Renal cortex interstitium (tissue), 11 donors: Measurements from ENCODE around the gene TSSK2. TPM values are rescaled to one million over a fixed set of nuclear protein-coding genes. Genes with fewer than 3 reads are reported as not detected.
A peak's percentile ranks its signal among the peaks of the same experiment; 100 is the strongest.

Experiments
- DNase-seq, 11 donors: peaks; one replicate each; pipeline ENCODE4 v3.0.0-alpha.2; 2013; ENCODE audit warnings: low read depth in 9 of 11, low spot score in 4 of 11; ENCODE audit errors: extremely low read depth in 1 of 11
- polyA plus RNA-seq, 3 donors: library from polyadenylated mRNA; unstranded; fragments of 120-200 nt; gene quantifications; one replicate each; pipeline ENCODE4 v1.2.1, GENCODE V29; 2013; ENCODE audit not compliant: insufficient read length in 3 of 3

The TSSK2 gene
- polyA plus RNA-seq, 3 donors, result not detected

GRCh38 chr22:19175602-19176174 is 44.6 kb downstream of the TSSK2 start:
- DNase-seq, result no peak

- no peak for DNase-seq
Observed at GRCh38 chr22:19176175-19176643, 45.1 kb downstream of the TSSK2 start.

DNA sequence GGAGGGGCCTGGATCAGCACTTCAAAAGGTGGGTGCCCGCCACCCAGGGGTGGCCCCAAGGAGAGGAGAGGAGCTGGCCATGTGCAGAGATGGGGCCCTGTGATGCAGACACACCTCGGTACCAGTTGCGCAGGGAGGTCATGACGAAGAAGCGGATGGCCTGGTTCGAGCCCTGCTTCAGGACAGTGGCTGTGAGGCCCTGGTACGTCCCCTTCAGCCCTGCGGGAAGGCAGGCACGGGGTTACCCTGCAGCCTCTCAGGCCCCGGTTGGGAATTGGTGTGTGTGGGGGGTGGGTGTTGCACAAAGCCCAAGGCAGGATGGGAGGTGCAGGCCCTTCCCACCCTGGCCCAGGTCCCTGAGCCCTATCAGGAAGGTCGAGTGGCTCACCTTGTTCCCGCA is 45.6 kb downstream of the TSSK2 start:
- DNase-seq, result no peak

DNA sequence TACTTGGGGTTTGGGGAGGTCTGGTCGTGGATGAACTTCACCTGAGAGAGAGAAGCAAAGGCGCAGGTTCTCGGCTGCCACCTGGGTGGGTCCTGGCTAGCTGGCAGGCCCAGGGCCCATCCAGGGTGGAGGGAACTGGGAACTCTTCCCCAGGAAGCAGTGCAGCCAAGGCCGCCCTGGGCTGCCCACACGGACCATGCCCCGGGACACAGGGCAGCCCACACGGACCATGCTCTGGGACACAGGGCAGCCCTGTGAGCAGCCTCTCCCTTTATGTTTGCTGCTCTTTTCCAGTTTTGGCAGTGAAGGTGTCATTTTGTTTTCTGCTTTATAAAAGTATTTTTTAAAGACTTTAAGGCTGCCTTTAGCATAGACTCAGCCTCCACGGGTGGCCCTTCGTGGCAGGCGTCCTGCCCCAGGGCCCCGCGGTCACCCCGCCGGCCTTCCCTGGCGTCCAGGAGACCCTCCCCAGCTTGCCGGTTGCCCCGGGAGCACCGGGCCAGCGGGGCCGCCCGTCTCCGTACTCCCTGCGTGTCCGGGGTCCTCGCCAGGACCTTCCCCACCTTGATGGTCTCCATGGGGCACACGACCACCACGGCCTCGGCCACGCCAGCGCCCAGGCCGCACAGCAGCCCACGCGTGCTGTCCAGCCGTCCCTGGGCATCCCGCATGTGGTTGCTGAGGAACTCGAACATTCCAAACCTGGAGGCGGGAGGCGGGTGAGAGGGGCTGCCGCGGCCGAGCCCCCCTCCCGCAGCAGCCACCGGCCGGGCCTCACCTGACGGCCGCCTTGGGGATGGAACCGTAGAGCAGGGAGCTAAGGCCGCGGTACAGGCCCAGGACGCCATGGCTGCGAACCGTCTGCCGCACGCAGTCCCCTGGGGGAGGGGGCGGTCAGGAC is 46.3 kb downstream of the TSSK2 start:
- no peak for DNase-seq

DNA sequence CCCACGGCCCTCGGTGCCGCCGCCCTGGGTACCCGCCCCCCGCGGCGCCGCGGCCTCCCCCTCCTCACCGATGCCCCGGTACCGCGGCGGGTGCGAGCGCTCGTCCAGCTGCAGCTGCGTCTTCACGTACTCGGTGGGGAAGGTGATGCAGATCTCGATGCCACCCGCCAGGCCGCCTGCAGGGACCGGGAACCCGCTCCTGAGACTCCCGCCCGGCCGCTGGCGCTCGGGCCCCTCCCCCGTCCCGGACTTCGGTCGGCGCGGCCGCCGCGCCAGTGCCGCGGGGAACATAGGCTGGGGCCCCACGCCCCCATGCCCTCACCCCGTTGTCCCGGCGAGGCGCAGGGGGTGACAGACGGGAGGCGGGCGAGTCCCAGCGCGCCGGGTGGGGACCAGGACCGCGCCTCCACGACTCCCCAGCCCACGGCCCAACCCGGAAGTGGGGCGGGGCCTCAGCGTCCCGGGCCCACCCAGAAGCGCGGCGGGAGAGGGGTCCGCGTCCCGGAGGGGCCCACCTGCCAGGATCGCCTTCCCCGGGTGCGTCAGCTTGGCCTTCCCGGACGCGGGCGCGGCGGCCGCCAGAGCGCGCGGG is 47.1 kb downstream of the TSSK2 start:
- DNase-seq, result peak in 3 of 11 donors; percentile 20 to 45 (median 34)

DNA sequence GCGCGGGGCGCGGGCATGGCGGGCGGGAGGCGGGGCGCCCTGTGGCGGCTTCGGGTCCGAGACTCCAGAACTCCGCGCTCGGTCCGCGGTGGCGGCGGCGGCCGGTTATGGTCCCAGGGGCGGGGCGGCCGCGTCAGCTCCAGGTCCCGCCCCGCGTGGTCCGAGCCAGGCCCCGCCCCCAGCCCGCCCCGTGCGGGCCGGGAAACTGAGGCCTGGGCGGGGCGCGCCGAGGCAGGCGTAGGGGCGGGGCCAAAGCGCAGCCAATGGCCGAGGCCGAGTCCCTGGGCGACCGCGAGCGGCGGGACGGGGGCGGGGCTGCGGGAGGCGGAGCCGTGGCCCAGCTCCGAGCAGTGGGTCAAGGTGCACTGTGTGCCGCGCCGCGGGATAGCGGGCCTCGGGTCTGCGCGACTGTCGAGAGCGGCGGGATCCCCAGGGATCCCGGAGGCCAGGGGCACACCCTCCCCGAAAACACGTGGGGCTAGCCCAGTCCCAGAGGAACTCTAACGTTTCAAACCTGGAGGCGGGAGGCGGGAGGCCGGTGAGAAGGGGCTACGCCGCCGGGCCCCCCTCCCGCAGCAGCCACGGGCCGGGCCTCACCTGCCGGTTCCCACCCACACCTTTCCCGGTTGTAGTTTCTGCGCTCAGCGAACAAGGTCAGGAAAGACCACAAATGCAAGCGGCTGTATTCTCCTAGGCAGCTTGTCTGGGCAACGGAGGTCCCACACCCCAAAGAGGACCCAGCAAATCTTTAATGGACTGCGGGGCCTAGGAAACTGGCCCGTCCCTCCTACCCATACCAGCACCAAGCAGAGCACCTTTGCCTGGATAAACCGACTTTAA is 47.8 kb downstream of the TSSK2 start, which contains the start of gene SLC25A1:
Gene SLC25A1, minus strand, starts transcription at position 80 of the 840 bp plus-strand sequence. Its CDS starts 63 bp downstream, at position 17.
- DNase-seq, result peak; percentile 64 to 88 (median 80)

- peak; percentile 47 to 73 (median 61) for DNase-seq
Observed at GRCh38 chr22:19179497-19180048, 48.5 kb downstream of the TSSK2 start.

DNA sequence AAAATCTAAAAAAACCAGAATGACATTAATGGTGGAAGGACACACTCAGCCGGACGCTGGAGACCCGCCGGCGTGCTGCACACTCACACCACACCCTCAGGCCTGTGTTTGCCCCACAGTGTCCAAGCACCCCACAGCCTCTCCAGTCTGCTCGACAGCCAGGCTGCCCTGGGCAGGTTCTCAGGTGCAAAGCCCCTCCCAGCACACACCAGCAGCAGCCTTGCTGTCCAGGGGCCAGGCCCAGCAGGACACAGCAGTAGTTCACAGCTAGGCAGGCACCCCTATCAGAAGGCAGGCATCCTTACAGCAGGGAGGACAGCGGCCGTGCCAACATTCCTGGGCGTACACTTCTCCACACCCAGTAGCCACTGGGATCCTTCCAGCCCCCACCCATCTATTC is 49.1 kb downstream of the TSSK2 start:
- no peak for DNase-seq

- DNase-seq, result no peak
Observed at GRCh38 chr22:19180740-19181410, 49.8 kb downstream of the TSSK2 start.

GRCh38 chr22:19181786-19182471 is 50.8 kb downstream of the TSSK2 start:
- DNase-seq, result no peak

Other genes starting within 250 kb of the TSSK2 start
- 10 to 100 TPM in 2 of 3 donors, 1 to 10 TPM in 1; 8.6 to 14.0 (median 10.1) TPM for gene DGCR6, start 225.0 kb upstream of the TSSK2 start, polyA plus RNA-seq
- gene PRODH, start 195.0 kb upstream of the TSSK2 start, polyA plus RNA-seq, result 10 to 100 TPM; 14.7 to 25.2 (median 23.1) TPM
- gene DGCR2, start 8.9 kb upstream of the TSSK2 start, polyA plus RNA-seq, result 10 to 100 TPM; 66.1 to 84.0 (median 72.6) TPM
- gene ESS2, start 13.3 kb downstream of the TSSK2 start, polyA plus RNA-seq, result 10 to 100 TPM; 11.5 to 17.3 (median 15.7) TPM
- not detected for gene GSC2, start 19.0 kb downstream of the TSSK2 start, polyA plus RNA-seq
- 10 to 100 TPM; 61.9 to 97.7 (median 91.3) TPM for gene SLC25A1, start 47.4 kb downstream of the TSSK2 start, polyA plus RNA-seq
- gene CLTCL1, start 160.4 kb downstream of the TSSK2 start, polyA plus RNA-seq, result 1 to 10 TPM; 4.9 to 6.1 (median 5.0) TPM